ENCODE measurements around the gene NMT2. TPM values are rescaled to one million over a fixed set of nuclear protein-coding genes. Genes with fewer than 3 reads are reported as not detected.
A peak's percentile ranks its signal among the peaks of the same experiment; 100 is the strongest.

NMT2 gene
- total RNA-seq, 1 donor from 2014 or later, result 41.2 TPM

GRCh38 chr10:15141136-15142054 is 27.1 kb downstream of the NMT2 start:
- no peak for DNase-seq (ENCODE audit: low read depth in 2 of 2)

- no peak for DNase-seq (ENCODE audit: low read depth in 2 of 2)
These were observed 27.8 kb downstream of the NMT2 start for GRCh38 chr10:15140698-15141097.

DNA sequence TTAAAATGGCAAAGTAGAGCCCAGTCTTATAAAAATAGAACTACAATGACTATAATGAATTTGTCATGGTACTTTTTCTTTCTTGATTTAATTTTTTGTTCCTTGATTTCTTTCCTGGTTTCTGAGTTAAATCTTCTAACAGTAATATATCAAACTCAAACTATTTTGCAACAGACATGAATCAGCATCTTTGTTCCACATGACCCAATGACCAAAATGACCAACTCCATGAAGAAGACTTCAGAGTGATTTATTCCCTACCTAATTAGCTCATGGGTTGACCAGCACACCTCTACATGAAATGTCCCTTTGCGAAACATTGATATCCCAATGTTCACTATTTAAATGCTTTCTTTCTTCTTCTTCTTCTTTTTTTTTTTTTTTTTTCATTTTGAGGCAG is 30.9 kb downstream of the NMT2 start:
- no peak for DNase-seq (ENCODE audit: low read depth in 2 of 2)

GRCh38 chr10:15137036-15137359 is 31.5 kb downstream of the NMT2 start:
- DNase-seq (ENCODE audit: low read depth in 2 of 2), result no peak

- no peak for DNase-seq (ENCODE audit: low read depth in 2 of 2)
These were observed 32.1 kb downstream of the NMT2 start for GRCh38 chr10:15136129-15137035.

DNA sequence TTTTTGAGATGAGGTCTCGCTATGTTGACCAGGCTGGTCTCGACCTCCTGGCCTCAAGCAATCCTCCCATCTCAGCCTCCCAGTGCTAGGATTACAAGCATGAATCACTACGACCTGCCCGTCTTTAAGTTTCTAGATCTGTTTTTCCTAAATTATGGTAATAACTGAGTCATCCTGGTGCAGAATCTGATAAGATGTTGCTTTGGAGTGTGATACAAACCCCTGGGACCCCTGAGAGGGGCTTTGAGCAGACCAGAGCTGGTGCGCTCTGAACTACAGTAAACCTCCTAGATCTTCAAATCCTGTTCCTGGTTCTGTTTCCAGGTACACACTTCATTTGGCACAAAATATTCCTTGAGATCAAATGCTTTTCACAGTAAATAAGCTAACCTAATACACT is 37.2 kb downstream of the NMT2 start:
- no peak for DNase-seq (ENCODE audit: low read depth in 2 of 2)

DNA sequence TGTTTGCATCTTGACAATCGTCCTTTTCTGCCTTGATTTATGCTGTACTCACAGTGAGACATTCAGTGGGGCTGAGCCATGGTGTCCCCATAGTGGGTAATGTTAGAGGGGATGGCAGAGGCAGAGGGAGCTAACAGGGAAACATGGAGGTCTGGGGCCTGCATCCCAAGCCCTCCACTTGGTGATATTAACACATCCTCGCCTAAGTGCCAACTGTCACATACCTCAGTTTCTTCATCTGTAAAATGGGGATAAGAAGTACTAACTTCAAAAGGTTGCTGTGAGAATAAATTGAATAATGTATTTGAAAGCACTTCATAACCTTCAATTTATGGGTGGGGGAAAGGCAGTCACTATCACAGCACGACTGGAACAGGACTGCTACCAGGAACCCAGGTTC is 43.6 kb downstream of the NMT2 start:
- no peak for DNase-seq (ENCODE audit: low read depth in 2 of 2)

DNA sequence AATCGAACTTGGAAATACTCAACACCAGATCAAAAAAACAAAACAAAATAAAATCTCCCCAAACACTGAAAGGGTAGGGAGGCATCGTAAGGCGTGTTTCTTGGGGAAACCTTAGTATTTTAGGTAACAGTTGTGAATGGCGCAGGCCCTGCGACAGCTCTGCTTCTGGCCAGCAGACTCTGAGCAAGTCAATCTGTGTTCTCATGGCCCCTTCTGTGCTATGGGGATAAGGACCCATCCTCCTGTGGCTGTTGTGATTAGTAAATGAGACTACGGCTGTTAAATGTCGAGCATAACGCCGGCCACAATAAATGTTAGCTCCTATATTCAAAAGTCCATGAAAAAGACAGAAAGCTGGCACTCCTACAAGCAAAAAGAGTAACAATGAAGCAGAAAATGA is 44.3 kb downstream of the NMT2 start:
- DNase-seq (ENCODE audit: low read depth in 2 of 2), result no peak

DNA sequence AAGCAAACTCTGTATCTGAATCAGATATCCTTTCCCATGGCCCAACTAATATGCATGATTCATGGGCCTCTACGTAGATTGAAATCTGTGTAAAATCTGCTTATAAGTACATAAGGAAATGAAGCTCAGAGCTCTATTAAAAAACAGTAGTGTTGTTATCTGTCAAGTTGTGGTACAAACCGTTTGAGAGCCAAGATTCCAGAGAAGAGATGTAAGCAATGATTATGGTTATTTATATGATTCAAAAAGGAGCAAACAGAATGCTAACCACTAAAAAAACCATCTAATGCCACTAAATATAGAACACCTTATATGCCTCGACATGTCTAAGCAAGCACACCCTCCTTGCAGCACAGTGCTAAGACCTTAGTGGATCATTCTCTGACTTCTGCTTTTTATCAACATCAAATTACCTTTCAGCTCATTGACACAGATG is 44.7 kb downstream of the NMT2 start:
- DNase-seq (ENCODE audit: low read depth in 2 of 2), result peak in 1 of 2 donors; percentile 26

GRCh38 chr10:15122477-15123030 is 45.9 kb downstream of the NMT2 start:
- no peak for DNase-seq (ENCODE audit: low read depth in 2 of 2)

GRCh38 chr10:15121707-15122106 is 46.8 kb downstream of the NMT2 start:
- no peak for DNase-seq (ENCODE audit: low read depth in 2 of 2)

DNA sequence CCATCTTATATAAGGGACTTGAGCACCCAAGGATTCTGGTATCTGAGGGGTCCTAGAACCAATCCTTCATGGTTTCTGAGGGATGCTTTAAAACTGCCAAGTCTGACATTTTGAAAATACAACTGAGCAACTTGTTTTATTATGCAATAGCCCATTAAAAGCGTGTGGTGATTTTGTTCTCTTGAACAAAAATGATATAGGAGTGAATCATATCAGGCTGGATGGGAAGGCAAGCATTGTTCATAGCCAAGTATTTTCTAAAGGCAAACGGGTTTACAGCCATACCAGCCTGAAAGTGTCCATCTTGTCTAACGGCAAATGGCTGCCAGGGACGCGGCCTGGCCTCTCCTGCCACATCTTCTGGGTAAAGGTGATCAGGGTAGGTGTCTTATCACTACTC is 48.0 kb downstream of the NMT2 start:
- no peak for DNase-seq (ENCODE audit: low read depth in 2 of 2)

GRCh38 chr10:15118615-15119014 is 49.9 kb downstream of the NMT2 start:
- DNase-seq (ENCODE audit: low read depth in 2 of 2), result no peak

DNA sequence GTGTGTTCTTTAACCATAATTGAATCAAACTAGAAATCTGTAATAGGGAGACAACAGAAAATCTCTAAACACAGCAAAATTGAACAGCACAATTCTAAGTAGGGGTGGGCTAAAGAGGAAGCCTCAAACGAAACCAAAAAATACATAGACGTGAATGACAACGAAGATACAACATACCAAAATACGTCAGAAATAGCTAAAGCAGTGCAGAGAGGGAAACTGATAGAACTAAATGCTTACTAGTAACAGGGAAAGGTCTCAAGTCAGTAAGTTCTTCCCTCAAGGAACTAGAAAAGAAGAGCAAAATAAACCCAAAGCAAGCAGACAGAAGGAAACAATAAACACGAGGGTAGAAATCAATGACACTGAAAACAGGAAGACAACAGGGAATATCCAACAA is 52.3 kb downstream of the NMT2 start:
- no peak for DNase-seq (ENCODE audit: low read depth in 2 of 2)

GRCh38 chr10:15113766-15114165 is 54.7 kb downstream of the NMT2 start:
- no peak for DNase-seq (ENCODE audit: low read depth in 2 of 2)

DNA sequence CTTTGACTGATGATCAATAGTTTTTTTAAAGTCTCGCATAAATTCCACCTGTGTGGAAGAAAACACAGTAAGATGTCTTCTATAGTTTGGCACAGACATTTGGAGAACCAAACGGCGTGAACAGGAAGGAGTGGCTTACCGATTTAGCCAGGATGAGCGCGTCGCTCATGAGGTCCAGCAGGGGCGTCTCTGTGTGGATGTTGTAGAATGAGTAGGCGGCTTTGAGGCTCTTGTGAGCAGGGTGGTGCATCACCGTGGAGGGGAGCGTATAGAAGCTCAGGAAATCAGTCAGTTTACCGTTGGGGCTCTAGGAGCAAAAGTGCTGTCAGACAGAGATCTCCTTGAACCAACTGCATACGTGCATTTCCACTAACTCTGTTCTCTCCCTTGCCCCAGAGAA is 55.8 kb downstream of the NMT2 start:
- no peak for DNase-seq (ENCODE audit: low read depth in 2 of 2)

DNA sequence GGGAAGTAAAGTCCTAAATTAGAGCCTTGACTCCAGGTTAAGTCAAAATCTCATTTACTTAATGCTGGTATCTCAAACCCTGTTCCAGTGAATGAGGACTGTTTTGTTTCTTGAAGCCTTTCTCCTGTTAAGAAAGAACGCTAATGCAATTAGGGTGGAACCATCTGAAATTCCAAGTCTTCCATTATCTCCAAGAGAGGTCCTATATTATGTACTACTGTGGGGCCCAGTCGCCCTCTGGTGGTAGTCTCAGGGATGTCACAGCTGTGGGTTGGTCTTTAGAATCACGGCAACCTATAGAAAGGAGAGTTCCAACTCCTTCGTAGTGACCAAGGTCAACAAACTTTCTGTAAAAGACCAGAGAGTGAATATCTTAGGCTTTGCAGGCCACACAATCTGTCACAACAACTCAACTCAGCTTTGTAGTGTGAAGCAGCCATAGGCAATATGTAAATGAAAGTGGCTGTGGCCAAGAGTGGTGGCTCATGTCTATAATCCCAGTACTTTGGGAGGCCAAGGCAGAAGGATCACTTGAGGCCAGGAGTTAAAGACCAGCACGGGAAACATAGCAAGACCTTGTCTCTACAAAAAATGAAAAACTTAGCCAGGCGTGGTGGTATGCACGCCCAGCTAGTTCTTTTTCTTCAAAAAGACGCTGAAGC is 62.0 kb downstream of the NMT2 start:
- peak; percentile 48 to 77 for DNase-seq (ENCODE audit: low read depth in 2 of 2)

- no peak for DNase-seq (ENCODE audit: low read depth in 2 of 2)
These were observed 65.0 kb downstream of the NMT2 start for GRCh38 chr10:15103513-15103912.

GRCh38 chr10:15099886-15100285 is 68.6 kb downstream of the NMT2 start:
- DNase-seq (ENCODE audit: low read depth in 2 of 2), result no peak

DNA sequence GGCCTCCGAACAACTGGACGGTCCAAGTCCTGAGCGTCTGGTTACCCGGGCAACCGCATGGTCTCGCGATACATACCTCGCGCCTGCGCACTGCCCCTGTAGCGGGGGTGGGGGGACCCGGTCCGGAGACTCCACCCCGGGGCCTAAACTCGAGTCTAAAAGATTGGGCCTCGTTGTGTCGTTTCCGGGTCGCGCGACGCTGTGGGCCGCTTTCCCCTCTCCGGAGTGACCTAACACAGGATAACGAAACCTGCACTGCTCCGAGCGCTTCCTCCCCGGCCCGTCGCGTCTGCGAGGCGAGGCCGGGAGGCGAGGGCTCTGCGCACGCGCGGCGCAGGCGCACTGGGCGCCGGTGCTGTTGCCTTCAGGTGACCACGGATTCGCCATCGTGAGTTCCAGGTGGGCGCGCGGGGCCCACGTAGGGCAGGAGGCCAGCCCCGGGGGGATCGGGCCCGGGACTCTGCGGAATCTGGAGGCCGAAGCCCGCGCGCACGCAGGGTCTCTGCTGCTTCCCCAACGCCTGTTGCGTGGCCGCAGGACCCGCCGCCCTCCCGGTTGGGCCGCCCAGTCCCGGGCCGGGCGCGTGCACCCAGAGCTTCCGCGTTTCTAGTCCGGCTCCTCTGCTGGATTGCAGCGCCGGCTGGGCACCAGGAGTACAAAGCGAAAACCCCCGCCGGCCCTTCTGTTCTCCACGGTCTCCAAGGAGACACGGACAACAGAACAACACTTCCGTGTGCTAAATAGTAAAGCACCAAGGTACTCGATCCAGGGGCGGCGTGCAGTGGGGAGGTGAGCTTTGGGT is 71.3 kb downstream of the NMT2 start, which contains the start of gene RPP38:
TSS of gene RPP38 (plus strand) at position 345 of the 802 bp plus-strand sequence. CDS start 5,960 bp downstream, outside the sequence.
- peak; percentile 90 to 96 for DNase-seq (ENCODE audit: low read depth in 2 of 2)

- no peak for DNase-seq (ENCODE audit: low read depth in 2 of 2)
These were observed 71.9 kb downstream of the NMT2 start for GRCh38 chr10:15096661-15097010.

Measured in dermis microvascular lymphatic vessel endothelial cell (primary cell).